NCI-H774 (cell line): ENCODE measurements around the gene JRKL.
"Not testable (repeated sequence)": the region's sequence is repeated elsewhere in the genome, so short reads cannot be mapped to it uniquely, and the experiment has no call there.

Source experiments
- DNase-seq: peaks from one replicate; lab custom pipeline; 2025; lab: John Stamatoyannopoulos, UW

JRKL gene

DNA sequence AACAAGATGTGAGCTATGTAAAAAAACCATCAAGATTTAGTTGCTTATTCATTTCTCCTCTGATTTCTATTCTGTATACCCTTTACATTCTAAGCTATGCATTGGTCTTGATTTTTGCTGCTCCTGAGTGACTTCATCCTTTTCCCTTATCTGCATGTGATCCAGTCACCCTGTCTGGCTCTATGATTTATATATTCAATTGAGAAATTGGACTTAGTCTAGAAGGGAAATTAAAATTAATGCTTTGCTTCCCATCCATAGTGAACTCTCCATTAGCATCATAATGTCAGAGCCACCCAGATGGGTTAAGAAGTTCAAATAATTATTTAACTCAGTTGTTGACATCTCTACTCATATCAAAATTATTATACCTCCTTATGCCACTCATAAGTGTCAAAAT lies 5.0 kb downstream of the JRKL start:
- DNase-seq: no peak

DNA sequence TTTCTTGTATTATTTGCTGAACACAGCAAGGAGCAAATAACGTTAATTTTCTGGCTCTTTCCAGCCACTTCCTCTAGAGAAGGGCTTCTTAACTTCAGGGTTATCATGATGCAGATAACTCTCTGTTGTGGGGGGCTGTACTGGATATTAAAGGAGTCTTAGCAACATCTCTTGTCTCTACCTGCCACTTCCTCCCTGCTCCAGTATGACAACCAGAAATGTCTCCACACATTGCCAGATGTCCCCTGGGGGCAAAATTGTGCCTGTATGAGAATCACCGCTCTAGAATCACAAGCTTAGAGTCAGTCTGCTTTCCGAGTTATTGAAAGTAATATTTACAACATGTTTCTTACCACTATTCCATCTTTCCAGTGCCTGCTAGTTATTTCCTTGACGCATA lies 6.8 kb downstream of the JRKL start:
- no peak for DNase-seq

- no peak for DNase-seq
Measured at GRCh38 chr11:96397863-96398262, 8.1 kb downstream of the JRKL start.

GRCh38 chr11:96400697-96401096 lies 10.9 kb downstream of the JRKL start:
- DNase-seq: no peak

GRCh38 chr11:96411412-96411811 lies 21.6 kb downstream of the JRKL start:
- DNase-seq: not testable (repeated sequence)

DNA sequence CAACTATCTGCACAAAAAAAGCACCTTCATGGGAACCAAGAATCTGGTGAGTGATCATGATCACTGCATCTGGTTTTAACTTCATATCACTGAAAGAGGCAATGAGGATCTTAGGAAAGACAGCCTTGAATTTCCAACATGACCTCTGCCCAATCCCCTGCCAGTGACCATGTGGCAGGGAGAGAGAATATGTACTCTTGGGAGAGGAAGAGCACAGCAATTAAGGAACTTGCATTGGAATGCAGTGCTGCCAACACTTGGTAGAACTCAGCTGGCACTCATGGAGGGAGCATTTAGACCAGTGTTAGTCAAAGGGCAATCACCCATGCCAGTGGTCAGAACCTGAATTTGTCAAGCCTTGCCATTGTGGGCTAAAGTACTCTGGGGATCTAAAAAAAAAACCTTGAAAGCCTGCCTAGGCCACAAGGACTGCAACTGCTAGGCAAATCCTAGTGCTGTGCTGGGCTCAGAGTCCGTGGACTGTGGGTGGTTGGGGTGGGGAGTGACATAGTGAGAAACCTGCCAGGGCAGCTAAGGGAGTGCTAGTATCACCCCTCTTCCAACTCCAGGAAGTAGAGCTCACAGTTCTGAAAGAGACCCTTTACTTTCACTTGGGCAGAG lies 23.1 kb downstream of the JRKL start:
- no peak for DNase-seq

DNA sequence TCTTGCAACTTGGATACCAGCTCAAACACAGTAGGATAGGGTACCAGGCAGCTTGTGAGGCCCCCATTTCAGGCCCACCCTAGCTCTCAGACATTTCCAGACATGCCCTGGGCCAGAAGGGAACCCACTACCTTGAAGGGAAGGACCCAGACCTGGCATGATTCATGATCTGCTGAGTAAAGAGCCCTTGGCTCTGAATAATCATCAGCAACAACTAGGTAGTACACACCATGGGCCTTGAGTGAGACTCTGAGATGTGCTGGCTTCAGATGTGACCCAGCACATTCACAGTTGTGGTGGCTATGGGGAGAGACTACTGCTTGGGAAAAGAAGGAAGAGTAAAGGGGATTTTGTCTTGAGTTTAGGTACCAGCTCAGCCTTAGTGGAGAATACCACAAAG lies 23.6 kb downstream of the JRKL start:
- DNase-seq: no peak

- no peak for DNase-seq
Measured at GRCh38 chr11:96424693-96425092, 34.9 kb downstream of the JRKL start.

DNA sequence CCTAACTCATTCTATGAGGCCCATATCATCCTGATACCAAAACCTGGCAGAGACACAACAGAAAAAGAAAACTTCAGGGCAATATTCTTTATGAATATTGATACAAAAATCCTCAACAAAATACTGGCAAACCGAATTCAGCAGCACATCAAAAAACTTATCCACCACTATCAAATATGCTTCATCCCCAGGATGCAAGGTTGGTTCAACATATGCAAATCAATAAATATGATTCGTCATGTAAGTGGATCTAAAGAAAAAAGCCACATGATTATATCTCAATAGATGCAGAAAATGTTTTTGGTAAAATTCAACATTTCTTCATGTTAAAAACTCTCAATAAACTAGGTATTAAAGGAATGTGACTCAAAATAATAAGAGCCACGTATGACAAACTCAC lies 40.9 kb downstream of the JRKL start:
- no peak for DNase-seq

- DNase-seq: not testable (repeated sequence)
Measured at GRCh38 chr11:96432654-96433053, 42.8 kb downstream of the JRKL start.
